ENCODE measurements around the gene PLCH1. TPM values are rescaled to one million over a fixed set of nuclear protein-coding genes. Genes with fewer than 3 reads are reported as not detected.

The PLCH1 gene
- total RNA-seq, 1 experiment from 2014 or later, result 1.4 TPM

GRCh38 chr3:155446366-155446765 lies 298.5 kb downstream of the PLCH1 start:
- no TSS peak for BruUV-seq (replicated peaks)
- TF ChIP-seq EZH2 (IDR thresholded peaks at IDR 0.05; ENCODE audit: low read depth) (no peak), CTCF (conservative IDR thresholded peaks at IDR 0.05) (no peak)
- H3F3A ChIP-seq (ENCODE audit: insufficient read depth, low read depth), result no peaks in the 10 kb centered on the region
- no peaks in the 10 kb centered on the region for H3K36me3 ChIP-seq (ENCODE audit: low read depth)
- H3K4me2 ChIP-seq, result no peak overlapping the region
- POLR2A ChIA-PET (ENCODE audit: unreplicated experiment), result no interaction called here
- no peaks in the 10 kb centered on the region for H4K20me1 ChIP-seq (ENCODE audit: insufficient read depth)
- H3K27ac ChIP-seq, result no peak overlapping the region
- DNase-seq, result no peak
- no peaks in the 10 kb centered on the region for H3K4me1 ChIP-seq (replicated peaks; ENCODE audit: insufficient read depth)
- no peaks in the 10 kb centered on the region for H3K9me2 ChIP-seq (ENCODE audit: insufficient read depth)
- H3K9me3 ChIP-seq (ENCODE audit: insufficient read depth, low read depth), result no peaks in the 10 kb centered on the region
- no peak overlapping the region for H3K4me3 ChIP-seq
- no peak overlapping the region for H2AFZ ChIP-seq
- H3K79me2 ChIP-seq (ENCODE audit: low read depth), result no peaks in the 10 kb centered on the region
- H3K27me3 ChIP-seq (ENCODE audit: insufficient read depth, low read depth), result no peaks in the 10 kb centered on the region
- CTCF ChIA-PET, result no interaction called here
- intact Hi-C loops (cut with micrococcal nuclease; ENCODE audit: unreplicated experiment), result no loop called here

- H3K36me3 ChIP-seq (ENCODE audit: low read depth), result no peaks in the 10 kb centered on the region
- H3F3A ChIP-seq (ENCODE audit: insufficient read depth, low read depth), result no peaks in the 10 kb centered on the region
- BruUV-seq (replicated peaks), result no TSS peak
- no peaks in the 10 kb centered on the region for H3K9me2 ChIP-seq (ENCODE audit: insufficient read depth)
- intact Hi-C loops (cut with micrococcal nuclease; ENCODE audit: unreplicated experiment), result no loop called here
- no peaks in the 10 kb centered on the region for H3K27me3 ChIP-seq (ENCODE audit: insufficient read depth, low read depth)
- H3K9me3 ChIP-seq (ENCODE audit: insufficient read depth, low read depth), result no peaks in the 10 kb centered on the region
- no peak overlapping the region for H3K4me3 ChIP-seq
- H3K27ac ChIP-seq, result no peak overlapping the region
- H3K79me2 ChIP-seq (ENCODE audit: low read depth), result no peaks in the 10 kb centered on the region
- no peak overlapping the region for H2AFZ ChIP-seq
- POLR2A ChIA-PET (ENCODE audit: unreplicated experiment), result no interaction called here
- TF ChIP-seq EZH2 (IDR thresholded peaks at IDR 0.05; ENCODE audit: low read depth), result no peak
- TF ChIP-seq CTCF (conservative IDR thresholded peaks at IDR 0.05), result no peak
- no peak overlapping the region for H3K4me2 ChIP-seq
- no peaks in the 10 kb centered on the region for H3K4me1 ChIP-seq (replicated peaks; ENCODE audit: insufficient read depth)
- H4K20me1 ChIP-seq (ENCODE audit: insufficient read depth), result no peaks in the 10 kb centered on the region
- CTCF ChIA-PET, result no interaction called here
- DNase-seq, result no peak
Observed at GRCh38 chr3:155444771-155445170, 300.1 kb downstream of the PLCH1 start.

GRCh38 chr3:155443815-155444214 lies 301.1 kb downstream of the PLCH1 start:
- no peak overlapping the region for H3K27ac ChIP-seq
- H3K36me3 ChIP-seq (ENCODE audit: low read depth), result no peaks in the 10 kb centered on the region
- no peaks in the 10 kb centered on the region for H3K9me3 ChIP-seq (ENCODE audit: insufficient read depth, low read depth)
- POLR2A ChIA-PET (ENCODE audit: unreplicated experiment), result no interaction called here
- no peak overlapping the region for H3K4me2 ChIP-seq
- H3K4me3 ChIP-seq, result no peak overlapping the region
- no peaks in the 10 kb centered on the region for H4K20me1 ChIP-seq (ENCODE audit: insufficient read depth)
- H3K9me2 ChIP-seq (ENCODE audit: insufficient read depth), result no peaks in the 10 kb centered on the region
- no peaks in the 10 kb centered on the region for H3K27me3 ChIP-seq (ENCODE audit: insufficient read depth, low read depth)
- H2AFZ ChIP-seq, result no peak overlapping the region
- CTCF ChIA-PET, result no interaction called here
- intact Hi-C loops (cut with micrococcal nuclease; ENCODE audit: unreplicated experiment), result no loop called here
- H3K79me2 ChIP-seq (ENCODE audit: low read depth), result no peaks in the 10 kb centered on the region
- no peaks in the 10 kb centered on the region for H3F3A ChIP-seq (ENCODE audit: insufficient read depth, low read depth)
- TF ChIP-seq CTCF (conservative IDR thresholded peaks at IDR 0.05) (no peak), EZH2 (IDR thresholded peaks at IDR 0.05; ENCODE audit: low read depth) (no peak)
- BruUV-seq (replicated peaks), result no TSS peak
- H3K4me1 ChIP-seq (replicated peaks; ENCODE audit: insufficient read depth), result no peaks in the 10 kb centered on the region
- DNase-seq, result no peak
